Measurements from ENCODE around the gene KIR3DL2.
"Not testable (repeated sequence)": the region's sequence is repeated elsewhere in the genome, so short reads cannot be mapped to it uniquely, and the experiment has no call there.

KIR3DL2 gene

DNA sequence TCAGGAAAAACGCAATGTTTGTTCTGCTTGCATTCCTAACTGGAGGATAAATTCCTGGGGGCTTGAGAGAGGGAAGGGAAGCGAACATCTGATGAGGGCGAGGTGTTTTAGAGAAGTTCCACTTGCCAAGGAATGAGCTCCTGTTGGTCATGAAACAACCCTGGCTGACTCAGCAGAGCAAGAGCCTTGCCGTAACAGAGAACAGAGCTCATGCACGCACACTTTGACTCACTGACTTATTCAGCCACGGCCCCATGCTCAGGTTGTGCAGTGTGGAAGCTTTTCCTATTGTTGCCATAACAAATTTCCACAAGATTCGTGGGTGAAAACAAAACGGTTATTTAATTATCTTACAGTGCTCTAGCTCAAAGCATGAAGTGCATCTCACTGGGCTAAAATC lies 7.1 kb upstream of the KIR3DL2 start:
- H3K4me3 Mint-ChIP-seq, H3K9me3 Mint-ChIP-seq, ATAC-seq, H3K4me1 Mint-ChIP-seq, H3K27ac Mint-ChIP-seq, H3K36me3 Mint-ChIP-seq: not testable (repeated sequence)
- H3K27me3 Mint-ChIP-seq, result peaks cover 19% of the 10 kb centered on the region

DNA sequence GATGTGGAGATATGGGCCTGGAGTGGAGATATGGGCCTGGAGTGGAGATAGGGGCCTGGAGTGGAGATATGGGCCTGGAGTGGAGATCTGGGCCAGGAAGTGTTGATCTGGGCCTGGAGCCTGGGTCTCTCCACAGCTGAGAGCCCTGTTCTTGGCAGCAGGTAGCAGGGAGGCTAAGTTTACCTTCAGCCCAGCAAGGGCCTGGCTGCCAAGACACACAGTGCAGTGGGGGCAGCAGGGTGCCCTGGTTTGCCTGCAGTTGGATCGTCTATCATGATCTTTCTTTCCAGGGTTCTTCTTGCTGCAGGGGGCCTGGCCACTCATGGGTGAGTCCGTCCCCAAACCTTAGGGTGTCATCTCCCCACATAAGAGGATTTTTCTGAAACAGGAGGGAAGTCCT lies 687 bp downstream of the KIR3DL2 start:
- Mint-ChIP-seq H3K4me3 (no peak overlapping the region), H3K27me3 (peaks cover 28% of the 10 kb centered on the region), H3K4me1 (no peaks in the 10 kb centered on the region), H3K36me3 (no peaks in the 10 kb centered on the region), H3K27ac (no peak overlapping the region), H3K9me3 (peaks cover 5% of the 10 kb centered on the region)
- ATAC-seq, result no peak

DNA sequence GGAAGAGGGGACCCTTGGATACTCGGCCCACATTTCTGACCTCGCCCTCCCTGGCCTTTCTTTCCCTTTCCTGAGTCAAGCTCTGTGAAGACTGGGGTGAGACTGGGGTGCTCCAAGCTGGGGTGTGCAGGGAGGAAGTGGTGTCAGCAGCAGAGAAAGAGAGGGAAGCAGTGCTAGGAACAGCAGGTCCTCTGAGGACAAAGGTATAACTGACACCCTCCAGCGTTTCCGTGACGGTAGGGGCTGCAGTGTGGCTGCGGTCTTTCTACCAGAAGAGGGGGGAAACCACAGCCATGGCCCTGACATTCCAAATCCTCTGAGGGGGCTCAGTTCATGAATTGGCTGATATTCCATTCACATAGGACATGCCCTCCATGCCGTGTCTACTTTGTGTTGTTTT lies 1.1 kb downstream of the KIR3DL2 start:
- Mint-ChIP-seq H3K36me3 (no peaks in the 10 kb centered on the region), H3K4me1 (no peaks in the 10 kb centered on the region), H3K27me3 (peaks cover 28% of the 10 kb centered on the region), H3K4me3 (no peak overlapping the region), H3K9me3 (peaks cover 5% of the 10 kb centered on the region), H3K27ac (no peak overlapping the region)
- ATAC-seq, result no peak

DNA sequence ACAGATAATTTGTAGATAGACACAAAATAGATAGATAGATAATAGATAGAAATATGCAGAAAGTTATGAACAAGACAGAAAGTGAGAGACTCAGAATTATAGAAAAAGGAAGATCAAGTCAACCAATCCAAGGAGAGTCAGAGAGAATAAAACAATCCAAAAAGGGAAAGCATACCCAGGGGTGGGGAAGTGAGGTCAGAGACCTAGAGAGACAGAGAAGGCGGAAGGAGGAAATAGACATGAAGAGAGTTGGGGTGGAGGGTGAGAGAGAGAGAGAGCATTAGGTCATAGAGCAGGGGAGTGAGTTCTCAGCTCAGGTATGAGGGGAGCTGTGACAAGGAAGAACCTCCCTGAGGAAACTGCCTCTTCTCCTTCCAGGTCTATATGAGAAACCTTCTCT lies 5.0 kb downstream of the KIR3DL2 start:
- not testable (repeated sequence) for H3K4me1 Mint-ChIP-seq, H3K9me3 Mint-ChIP-seq, H3K36me3 Mint-ChIP-seq, H3K27ac Mint-ChIP-seq, H3K4me3 Mint-ChIP-seq, ATAC-seq
- H3K27me3 Mint-ChIP-seq, result peaks cover 27% of the 10 kb centered on the region

DNA sequence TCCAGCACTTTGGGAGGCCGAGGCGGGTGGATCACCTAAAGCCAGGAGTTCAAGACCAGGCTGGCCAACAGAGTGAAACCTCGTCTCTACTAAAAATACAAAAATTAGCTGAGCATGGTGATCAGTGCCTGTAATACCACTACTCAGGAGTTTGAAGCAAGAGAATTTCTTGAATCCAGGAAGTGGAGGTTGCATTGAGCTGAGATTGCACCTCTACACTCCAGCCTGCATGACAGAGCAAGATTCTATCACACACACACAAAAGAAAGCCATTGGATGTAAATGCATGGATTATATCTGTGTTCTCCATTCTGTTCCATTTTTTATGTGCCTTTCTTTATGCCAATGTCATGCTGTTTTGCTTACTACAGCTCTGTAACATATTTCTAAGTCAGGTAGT lies 8.2 kb downstream of the KIR3DL2 start:
- not testable (repeated sequence) for H3K27ac Mint-ChIP-seq, H3K9me3 Mint-ChIP-seq, H3K4me1 Mint-ChIP-seq, ATAC-seq, H3K4me3 Mint-ChIP-seq, H3K36me3 Mint-ChIP-seq
- H3K27me3 Mint-ChIP-seq, result peaks cover 26% of the 10 kb centered on the region

DNA sequence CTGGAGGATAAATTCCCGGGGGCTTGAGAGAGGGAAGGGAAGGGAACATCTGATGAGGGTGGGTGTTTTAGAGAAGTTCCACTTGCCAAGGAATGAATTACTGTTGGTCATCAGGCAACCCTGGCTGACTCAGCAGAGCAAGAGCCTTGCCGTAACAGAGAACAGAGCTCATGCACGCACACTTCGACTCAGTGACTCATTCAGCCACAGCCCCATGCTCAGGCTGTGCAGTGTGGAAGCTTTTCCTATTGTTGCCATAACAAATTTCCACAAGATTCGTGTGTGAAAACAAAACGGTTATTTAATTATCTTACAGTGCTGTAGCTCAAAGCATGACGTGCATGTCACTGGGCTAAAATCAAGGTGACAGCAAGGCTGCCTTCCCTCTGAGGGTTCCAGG lies 9.2 kb downstream of the KIR3DL2 start:
- H3K36me3 Mint-ChIP-seq, ATAC-seq, H3K27ac Mint-ChIP-seq, H3K9me3 Mint-ChIP-seq, H3K4me1 Mint-ChIP-seq, H3K4me3 Mint-ChIP-seq: not testable (repeated sequence)
- H3K27me3 Mint-ChIP-seq, result peaks cover 24% of the 10 kb centered on the region

DNA sequence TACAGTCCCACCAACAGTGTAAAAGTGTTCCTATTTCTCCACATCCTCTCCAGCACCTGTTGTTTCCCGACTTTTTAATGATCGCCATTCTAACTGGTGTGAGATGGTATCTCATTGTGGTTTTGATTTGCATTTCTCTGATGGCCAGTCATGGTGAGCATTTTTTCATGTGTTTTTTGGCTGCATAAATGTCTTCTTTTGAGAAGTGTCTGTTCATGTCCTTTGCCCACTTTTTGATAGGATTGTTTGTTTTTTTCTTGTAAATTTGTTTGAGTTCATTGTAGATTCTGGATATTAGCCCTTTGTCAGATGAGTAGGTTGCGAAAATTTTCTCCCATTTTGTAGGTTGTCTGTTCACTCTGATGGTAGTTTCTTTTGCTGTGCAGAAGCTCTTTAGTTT lies 13.2 kb downstream of the KIR3DL2 start:
- not testable (repeated sequence) for H3K36me3 Mint-ChIP-seq, H3K9me3 Mint-ChIP-seq, H3K27ac Mint-ChIP-seq, H3K4me1 Mint-ChIP-seq, H3K4me3 Mint-ChIP-seq, ATAC-seq
- peaks cover 39% of the 10 kb centered on the region for H3K27me3 Mint-ChIP-seq

DNA sequence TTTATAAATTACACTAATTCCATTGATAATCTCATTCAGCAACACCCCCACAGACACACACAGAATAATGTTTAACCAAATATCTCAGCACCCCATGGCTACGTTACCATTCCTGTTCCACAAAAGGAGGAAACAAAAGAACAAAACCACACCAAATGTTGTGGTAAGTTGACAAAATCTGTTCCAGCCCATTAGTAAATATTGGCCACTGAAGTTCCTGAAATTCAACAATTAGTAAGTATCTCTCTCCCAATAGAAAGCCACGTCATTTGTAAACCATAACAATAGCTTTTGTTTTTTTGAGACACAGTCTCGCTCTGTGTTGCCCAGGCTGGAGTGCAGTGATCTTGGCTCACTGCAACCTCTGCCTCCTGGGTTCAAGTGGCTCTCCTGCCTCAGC lies 21.5 kb downstream of the KIR3DL2 start:
- H3K27me3 Mint-ChIP-seq, result peaks cover under 1% of the 10 kb centered on the region
- no peak overlapping the region for H3K27ac Mint-ChIP-seq
- H3K36me3 Mint-ChIP-seq, result no peaks in the 10 kb centered on the region
- peaks cover 2% of the 10 kb centered on the region for H3K9me3 Mint-ChIP-seq
- no peak overlapping the region for H3K4me3 Mint-ChIP-seq
- no peak for ATAC-seq
- H3K4me1 Mint-ChIP-seq, result no peaks in the 10 kb centered on the region

DNA sequence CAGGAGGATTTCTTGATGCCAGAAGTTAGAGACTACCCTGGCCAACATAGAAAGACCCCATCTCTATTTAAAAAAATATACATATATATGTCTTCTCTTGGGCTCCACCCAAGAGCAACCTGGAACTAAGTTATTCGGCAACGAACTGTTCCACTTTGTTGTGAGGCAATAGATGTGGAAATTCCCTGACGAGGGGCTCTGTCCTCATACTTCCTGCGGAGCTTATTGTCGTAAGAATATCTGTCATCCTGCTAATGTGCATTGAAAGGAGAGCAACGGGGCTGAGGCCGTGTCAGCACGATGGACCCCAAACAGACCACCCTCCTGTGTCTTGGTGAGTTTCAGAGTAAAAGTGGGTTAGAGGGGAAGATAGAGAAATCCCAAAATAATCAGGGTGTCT lies 23.7 kb downstream of the KIR3DL2 start, which contains the start of gene FCAR:
Gene FCAR (plus strand): TSS at position 246 of the 400 bp plus-strand sequence. CDS start 55 bp downstream, at position 301.
- Mint-ChIP-seq H3K9me3 (no peaks in the 10 kb centered on the region), H3K4me3 (no peak within 1 kb of the TSS), H3K27me3 (no peaks in the 10 kb centered on the region), H3K27ac (no peak within 1 kb of the TSS), H3K4me1 (no peaks in the 10 kb centered on the region), H3K36me3 (no peaks in the 10 kb centered on the region)
- ATAC-seq, result no peak

DNA sequence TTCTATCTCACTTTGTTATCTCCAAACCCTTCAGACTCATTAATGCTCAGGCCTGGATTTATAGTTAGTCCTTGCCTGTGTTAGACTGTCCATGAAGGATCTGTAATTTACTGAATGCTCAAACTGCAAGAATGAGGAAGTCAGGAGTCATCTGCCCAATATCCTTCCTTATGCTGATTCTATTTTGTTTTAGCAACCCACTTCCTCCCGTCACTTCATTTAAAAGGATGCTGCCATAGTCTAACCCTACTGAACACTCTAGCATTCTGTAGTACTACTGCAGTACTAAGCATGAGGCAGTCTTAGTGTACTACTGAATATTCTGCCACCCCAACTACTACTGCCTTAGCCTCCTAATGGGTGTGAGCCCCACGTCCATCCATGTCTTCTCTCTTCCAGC lies 25.3 kb downstream of the KIR3DL2 start:
- Mint-ChIP-seq H3K4me3 (no peak overlapping the region), H3K27ac (no peak overlapping the region)

DNA sequence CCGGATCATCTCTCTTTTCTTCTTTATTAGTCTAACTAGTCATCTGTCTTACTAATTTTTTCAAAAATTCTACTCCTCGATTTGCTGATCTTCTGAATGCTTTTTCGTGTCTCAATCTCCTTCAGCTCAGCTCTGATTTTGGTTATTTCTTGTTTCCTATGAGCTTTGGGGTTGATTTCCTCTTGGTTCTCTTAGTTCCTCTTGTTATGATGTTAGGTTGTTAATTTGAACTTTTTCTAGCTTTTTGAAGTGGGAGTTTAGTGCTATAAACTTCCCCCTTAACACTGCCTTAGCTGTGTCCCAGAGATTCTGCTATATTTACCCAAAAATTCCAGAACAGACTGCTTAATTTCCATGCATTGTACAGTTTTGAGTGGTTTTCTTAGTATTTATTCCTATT lies 27.2 kb downstream of the KIR3DL2 start:
- Mint-ChIP-seq H3K27ac (no peak overlapping the region), H3K9me3 (no peaks in the 10 kb centered on the region), H3K4me3 (no peak overlapping the region)

More for the DNA sequence above, 25.3 kb downstream of the KIR3DL2 start:
- Mint-ChIP-seq H3K4me1 (no peaks in the 10 kb centered on the region), H3K36me3 (no peaks in the 10 kb centered on the region), H3K9me3 (no peaks in the 10 kb centered on the region), H3K27me3 (peaks cover 8% of the 10 kb centered on the region)
- no peak for ATAC-seq

DNA sequence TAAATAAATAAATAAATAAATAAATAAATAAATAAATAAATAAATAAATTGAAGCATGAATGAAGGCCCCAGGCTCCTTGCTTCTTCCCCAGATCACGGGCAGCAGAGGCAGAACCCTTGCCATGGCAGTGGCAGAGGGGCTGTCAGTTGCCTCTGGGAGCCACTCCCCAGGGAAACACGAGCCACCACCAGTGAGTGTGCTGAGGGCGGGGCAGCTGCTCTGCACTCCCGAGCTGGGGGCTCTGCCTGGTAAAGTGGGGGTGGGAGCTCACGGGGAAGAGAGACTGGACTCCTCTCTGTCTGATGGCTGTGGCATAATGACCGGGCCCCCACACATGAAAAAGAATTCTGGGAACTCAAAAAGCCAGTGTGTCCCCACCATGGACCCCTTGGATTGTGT lies 31.6 kb downstream of the KIR3DL2 start:
- Mint-ChIP-seq H3K4me3 (no peak overlapping the region), H3K27ac (no peak overlapping the region), H3K4me1 (no peaks in the 10 kb centered on the region), H3K27me3 (peaks cover 21% of the 10 kb centered on the region), H3K36me3 (no peaks in the 10 kb centered on the region), H3K9me3 (no peaks in the 10 kb centered on the region)
- no peak for ATAC-seq

More for the DNA sequence above, 27.2 kb downstream of the KIR3DL2 start:
- Mint-ChIP-seq H3K36me3 (no peaks in the 10 kb centered on the region), H3K4me1 (no peaks in the 10 kb centered on the region), H3K27me3 (peaks cover 21% of the 10 kb centered on the region)
- ATAC-seq, result no peak

DNA sequence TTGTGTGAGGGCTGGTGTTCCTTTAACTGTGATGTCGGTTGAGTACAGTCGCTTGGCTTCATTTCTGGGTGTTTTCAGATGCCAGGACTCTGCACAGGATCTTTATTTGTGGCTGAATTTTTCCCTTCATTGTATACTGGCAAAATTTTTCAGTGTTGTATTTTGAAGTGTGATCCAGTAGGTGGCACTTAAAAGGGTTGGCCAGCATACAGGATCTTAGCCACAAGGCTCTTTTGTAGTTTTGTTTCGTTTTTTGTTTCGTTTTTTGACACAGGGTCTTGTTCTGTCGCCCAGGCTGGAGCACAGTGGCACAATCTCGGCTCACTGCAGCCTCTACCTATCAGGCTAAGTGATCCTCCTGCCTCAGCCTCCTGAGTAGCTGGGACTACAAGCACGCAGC lies 32.5 kb downstream of the KIR3DL2 start:
- ATAC-seq, result no peak
- no peak overlapping the region for H3K27ac Mint-ChIP-seq
- peaks cover 21% of the 10 kb centered on the region for H3K27me3 Mint-ChIP-seq
- no peaks in the 10 kb centered on the region for H3K9me3 Mint-ChIP-seq
- no peaks in the 10 kb centered on the region for H3K4me1 Mint-ChIP-seq
- H3K4me3 Mint-ChIP-seq, result no peak overlapping the region
- no peaks in the 10 kb centered on the region for H3K36me3 Mint-ChIP-seq

DNA sequence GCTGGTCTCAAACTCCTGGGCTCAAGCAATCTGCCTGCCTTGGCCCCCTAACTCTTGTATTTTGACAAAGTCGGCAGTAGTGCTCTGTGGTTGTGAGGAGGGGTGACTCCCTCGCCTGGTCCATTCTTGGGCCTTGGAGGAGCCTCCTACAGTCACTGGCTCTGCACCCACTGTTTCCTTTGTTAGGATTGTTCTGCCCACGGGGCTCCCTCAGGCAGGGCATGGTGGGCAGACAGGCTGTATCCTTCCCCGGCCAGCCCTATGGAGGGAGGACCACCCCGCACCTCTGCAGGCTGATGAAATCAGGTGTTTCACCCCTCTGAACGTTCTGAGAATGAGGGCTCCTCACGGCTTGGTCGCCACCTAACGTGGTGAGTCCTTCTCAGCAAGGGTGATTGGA lies 33.0 kb downstream of the KIR3DL2 start:
- no peaks in the 10 kb centered on the region for H3K36me3 Mint-ChIP-seq
- H3K27ac Mint-ChIP-seq, result no peak overlapping the region
- H3K27me3 Mint-ChIP-seq, result peaks cover 21% of the 10 kb centered on the region
- ATAC-seq, result no peak
- H3K4me1 Mint-ChIP-seq, result no peaks in the 10 kb centered on the region
- H3K4me3 Mint-ChIP-seq, result no peak overlapping the region
- H3K9me3 Mint-ChIP-seq, result no peaks in the 10 kb centered on the region

DNA sequence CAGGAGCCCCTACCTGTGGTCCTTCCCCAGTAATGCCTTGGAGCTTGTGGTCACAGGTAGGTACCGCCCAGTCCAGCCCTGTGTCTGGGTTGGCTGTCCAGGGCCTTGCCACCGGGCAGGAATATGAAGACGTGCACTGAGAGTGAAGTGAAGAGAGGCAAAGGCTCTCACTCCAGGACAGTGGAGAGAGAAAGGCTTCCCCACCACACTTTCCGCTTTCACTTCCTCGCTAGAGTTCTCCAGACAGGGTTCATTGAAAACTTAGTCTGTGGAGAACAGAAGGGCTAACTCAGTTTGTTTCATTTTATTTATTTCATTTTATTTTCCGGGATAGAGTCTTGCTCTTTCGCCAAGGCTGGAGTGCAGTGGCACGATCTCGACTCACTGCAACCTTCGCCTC lies 38.0 kb downstream of the KIR3DL2 start:
- Mint-ChIP-seq H3K4me3 (no peak overlapping the region), H3K36me3 (no peaks in the 10 kb centered on the region), H3K4me1 (no peaks in the 10 kb centered on the region), H3K27ac (no peak overlapping the region), H3K27me3 (no peaks in the 10 kb centered on the region), H3K9me3 (no peaks in the 10 kb centered on the region)
- ATAC-seq, result no peak

DNA sequence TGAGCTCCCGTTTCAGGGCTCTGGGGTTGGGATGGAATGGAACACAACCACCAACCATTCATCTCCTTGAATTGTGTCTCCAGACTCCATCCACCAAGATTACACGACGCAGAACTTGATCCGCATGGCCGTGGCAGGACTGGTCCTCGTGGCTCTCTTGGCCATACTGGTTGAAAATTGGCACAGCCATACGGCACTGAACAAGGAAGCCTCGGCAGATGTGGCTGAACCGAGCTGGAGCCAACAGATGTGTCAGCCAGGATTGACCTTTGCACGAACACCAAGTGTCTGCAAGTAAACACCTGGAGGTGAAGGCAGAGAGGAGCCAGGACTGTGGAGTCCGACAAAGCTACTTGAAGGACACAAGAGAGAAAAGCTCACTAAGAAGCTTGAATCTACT lies 39.3 kb downstream of the KIR3DL2 start:
- no peaks in the 10 kb centered on the region for H3K36me3 Mint-ChIP-seq
- H3K4me3 Mint-ChIP-seq, result no peak overlapping the region
- H3K4me1 Mint-ChIP-seq, result no peaks in the 10 kb centered on the region
- no peak for ATAC-seq
- peaks cover 7% of the 10 kb centered on the region for H3K27me3 Mint-ChIP-seq
- no peak overlapping the region for H3K27ac Mint-ChIP-seq
- H3K9me3 Mint-ChIP-seq, result no peaks in the 10 kb centered on the region

DNA sequence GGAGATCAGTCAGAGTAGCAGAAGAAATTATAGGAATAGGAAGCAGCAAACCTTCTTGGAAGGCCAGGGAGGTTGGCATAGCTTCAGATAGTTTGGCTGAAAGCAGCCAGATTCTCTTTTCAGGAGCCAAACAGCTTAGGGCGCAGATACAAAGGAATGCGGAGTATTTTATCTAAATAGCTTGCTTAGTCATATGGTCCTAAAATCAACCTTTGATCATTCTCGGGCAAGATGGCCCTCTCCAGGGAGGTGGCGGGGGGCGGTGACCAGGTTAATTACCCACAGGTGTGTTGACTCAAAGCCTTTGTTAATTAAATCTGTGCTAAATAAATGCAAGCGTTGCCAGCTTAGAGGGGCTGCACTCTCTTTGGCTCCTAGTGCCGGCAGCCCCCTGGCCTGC lies 43.2 kb downstream of the KIR3DL2 start:
- H3K27ac Mint-ChIP-seq, result no peak overlapping the region
- H3K4me1 Mint-ChIP-seq, result no peaks in the 10 kb centered on the region
- H3K4me3 Mint-ChIP-seq, result no peak overlapping the region
- ATAC-seq, result no peak
- peaks cover 41% of the 10 kb centered on the region for H3K27me3 Mint-ChIP-seq
- no peaks in the 10 kb centered on the region for H3K36me3 Mint-ChIP-seq
- H3K9me3 Mint-ChIP-seq, result no peaks in the 10 kb centered on the region
